Fibroblast of lung (primary cell): Measurements from ENCODE around the gene PRPSAP1. TPM values are rescaled to one million over a fixed set of nuclear protein-coding genes. Genes with fewer than 3 reads are reported as not detected.

Experiments
- DNase-seq, 2 donors: peaks; one replicate each; pipeline versions ENCODE4 v3.0.0 to v3.0.0-alpha.2; 2010; ENCODE audit warnings: low read depth in 2 of 2
- H2AFZ ChIP-seq: 2 replicates; pipeline ENCODE4 v1.5.1; 2012; ENCODE audit warnings: low read length, control low read depth, inconsistent platforms
- H3K27ac ChIP-seq: 2 replicates; pipeline ENCODE4 v1.5.1; 2011; ENCODE audit warnings: low read length, control low read depth; ENCODE audit not compliant: insufficient read depth
- H3K27me3 ChIP-seq: 2 replicates; pipeline ENCODE4 v1.5.1; 2011; ENCODE audit warnings: mild to moderate bottlenecking, low read length; ENCODE audit not compliant: control insufficient read depth, insufficient read depth
- H3K36me3 ChIP-seq: 2 replicates; pipeline ENCODE4 v1.5.1; 2011; ENCODE audit warnings: low read length; ENCODE audit not compliant: control insufficient read depth, insufficient read depth
- H3K4me1 ChIP-seq: 2 replicates; pipeline ENCODE4 v1.5.1; 2011; ENCODE audit warnings: low read length; ENCODE audit not compliant: control insufficient read depth, insufficient read depth; ENCODE audit errors: extremely low read depth
- H3K4me2 ChIP-seq: 2 replicates; pipeline ENCODE4 v1.5.1; 2011; ENCODE audit warnings: low read length, control low read depth; ENCODE audit not compliant: insufficient read depth; ENCODE audit errors: extremely low read depth
- H3K4me3 ChIP-seq, 4 experiments: fragments of 200-600 bp in 1 of 4; sonication (generic) in 1 of 4; replicated peaks in 1 of 4; 2 replicates each; pipeline ENCODE4 v1.5.1; 2011 to 2016; ENCODE audit warnings: low read length in 4 of 4, low read depth in 3 of 4, mild to moderate bottlenecking in 3 of 4, control low read depth in 2 of 4, inconsistent platforms in 1 of 4, mixed read lengths in 1 of 4; ENCODE audit not compliant: insufficient read depth in 1 of 4; ENCODE audit errors: control extremely low read depth in 1 of 4
- H3K79me2 ChIP-seq: 2 replicates; pipeline ENCODE4 v1.5.1; 2012; ENCODE audit warnings: mild to moderate bottlenecking, low read length, inconsistent platforms; ENCODE audit not compliant: control insufficient read depth, insufficient read depth
- H3K9ac ChIP-seq: 2 replicates; pipeline ENCODE4 v1.5.1; 2011; ENCODE audit warnings: mild to moderate bottlenecking, low read length, control low read depth; ENCODE audit not compliant: insufficient read depth
- H3K9me3 ChIP-seq: 2 replicates; pipeline ENCODE4 v1.5.1; 2012; ENCODE audit warnings: low read depth, low read length; ENCODE audit not compliant: control insufficient read depth, insufficient read depth
- H4K20me1 ChIP-seq: 2 replicates; pipeline ENCODE4 v1.5.1; 2011; ENCODE audit warnings: low read length; ENCODE audit not compliant: control insufficient read depth, insufficient read depth; ENCODE audit errors: extremely low read depth
- EZH2 ChIP-seq: IDR thresholded peaks from 2 replicates; pipeline ENCODE4 v1.5.1; 2012; ENCODE audit warnings: low read length, control low read depth, mild to moderate bottlenecking; ENCODE audit errors: missing control alignments
- polyA plus RNA-seq, 2 donors: library from polyadenylated mRNA; depleted of rRNA in 1 of 2; stranded (reverse) in 1 of 2; unstranded in 1 of 2; fragments of >200 nt; gene quantifications; 2 replicates each; pipeline ENCODE4 v1.2.1, GENCODE V29; 2011 to 2012; ENCODE audit warnings: missing spikeins in 1 of 2
- total RNA-seq: library from RNA; depleted of rRNA; stranded (reverse); fragments of >200 nt; gene quantifications from 2 replicates; pipeline ENCODE4 v1.2.1, GENCODE V29; 2014
- TF ChIP-seq, protein P1 (sequence below), 2 donors: IDR thresholded peaks in 1 of 2; conservative IDR thresholded peaks in 1 of 2; 1 replicate in 1 of 2; 2 replicates in 1 of 2; pipeline ENCODE4 v1.5.1; 2011 to 2012; ENCODE audit warnings: low read length in 2 of 2, control low read depth in 1 of 2, inconsistent platforms in 1 of 2, low read depth in 1 of 2, mild to moderate bottlenecking in 1 of 2

Gene PRPSAP1
- total and polyA plus RNA-seq, 2 donors (not counting 1 experiment from before 2014, with no cell fraction given) = 32.7 to 56.9 TPM

- Histone ChIP-seq H2AFZ (no peak overlapping the region), H3K4me2 (peak overlapping the region; percentile 79), H3K4me1 (peaks cover 4% of the 10 kb centered on the region), H3K9ac (peak overlapping the region; percentile 91), H3K27ac (peak overlapping the region; percentile 92), H3K27me3 (no peaks in the 10 kb centered on the region), H3K36me3 (peaks cover 2% of the 10 kb centered on the region), H3K79me2 (peaks cover 12% of the 10 kb centered on the region), H3K4me3 (peak overlapping the region; percentile 49 to 62 (median 52)), H4K20me1 (no peaks in the 10 kb centered on the region), H3K9me3 (no peaks in the 10 kb centered on the region)
- TF ChIP-seq EZH2 = no peak
- TF ChIP-seq, protein P1, sequence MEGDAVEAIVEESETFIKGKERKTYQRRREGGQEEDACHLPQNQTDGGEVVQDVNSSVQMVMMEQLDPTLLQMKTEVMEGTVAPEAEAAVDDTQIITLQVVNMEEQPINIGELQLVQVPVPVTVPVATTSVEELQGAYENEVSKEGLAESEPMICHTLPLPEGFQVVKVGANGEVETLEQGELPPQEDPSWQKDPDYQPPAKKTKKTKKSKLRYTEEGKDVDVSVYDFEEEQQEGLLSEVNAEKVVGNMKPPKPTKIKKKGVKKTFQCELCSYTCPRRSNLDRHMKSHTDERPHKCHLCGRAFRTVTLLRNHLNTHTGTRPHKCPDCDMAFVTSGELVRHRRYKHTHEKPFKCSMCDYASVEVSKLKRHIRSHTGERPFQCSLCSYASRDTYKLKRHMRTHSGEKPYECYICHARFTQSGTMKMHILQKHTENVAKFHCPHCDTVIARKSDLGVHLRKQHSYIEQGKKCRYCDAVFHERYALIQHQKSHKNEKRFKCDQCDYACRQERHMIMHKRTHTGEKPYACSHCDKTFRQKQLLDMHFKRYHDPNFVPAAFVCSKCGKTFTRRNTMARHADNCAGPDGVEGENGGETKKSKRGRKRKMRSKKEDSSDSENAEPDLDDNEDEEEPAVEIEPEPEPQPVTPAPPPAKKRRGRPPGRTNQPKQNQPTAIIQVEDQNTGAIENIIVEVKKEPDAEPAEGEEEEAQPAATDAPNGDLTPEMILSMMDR (conservative IDR thresholded peaks at IDR 0.05 in 1 of 2, IDR thresholded peaks at IDR 0.05 in 1 of 2; ENCODE audit: low read depth in 1 of 2, low read length in 2 of 2) = no peak
- peak; percentile 39 to 86 for DNase-seq
Measured at GRCh38 chr17:76382803-76383545, 29.3 kb upstream of the PRPSAP1 start.

DNA sequence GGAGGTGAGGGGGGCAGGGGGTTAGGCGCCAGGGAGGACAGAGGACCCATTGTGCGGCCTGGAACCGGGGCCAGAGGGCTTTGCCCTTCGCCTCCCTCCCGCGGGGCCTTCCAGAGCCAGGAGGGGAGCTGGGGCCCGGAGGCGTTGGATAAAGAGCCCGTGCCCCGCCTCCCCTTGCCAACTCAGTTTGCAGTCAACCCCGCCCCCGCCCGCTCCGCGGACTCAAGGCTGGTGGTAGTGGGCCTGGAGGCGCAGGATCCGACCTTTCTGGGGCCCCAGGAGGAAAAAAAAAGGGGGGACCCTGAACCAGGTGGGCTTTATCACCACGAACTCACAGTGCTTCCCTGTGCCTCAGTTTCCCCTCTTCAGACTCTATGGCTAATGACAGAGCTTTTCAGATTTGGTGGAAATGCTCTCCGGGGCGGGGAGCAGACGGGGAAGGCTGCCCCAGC, 28.7 kb upstream of the PRPSAP1 start:
- no peaks in the 10 kb centered on the region for H3K27me3 ChIP-seq
- peak overlapping the region; percentile 91 for H3K9ac ChIP-seq
- peak overlapping the region; percentile 79 for H3K4me2 ChIP-seq
- TF ChIP-seq, protein P1 (conservative IDR thresholded peaks at IDR 0.05 in 1 of 2, IDR thresholded peaks at IDR 0.05 in 1 of 2; ENCODE audit: low read depth in 1 of 2, low read length in 2 of 2) = no peak
- no peak for TF ChIP-seq EZH2
- peak in 1 of 2 donors; percentile 80 for DNase-seq
- no peak overlapping the region for H2AFZ ChIP-seq
- no peaks in the 10 kb centered on the region for H4K20me1 ChIP-seq
- H3K27ac ChIP-seq = peak overlapping the region; percentile 92
- no peaks in the 10 kb centered on the region for H3K9me3 ChIP-seq
- peak overlapping the region; percentile 9 to 62 (median 52) for H3K4me3 ChIP-seq
- peaks cover 4% of the 10 kb centered on the region for H3K4me1 ChIP-seq
- peaks cover 12% of the 10 kb centered on the region for H3K79me2 ChIP-seq
- H3K36me3 ChIP-seq = peaks cover 2% of the 10 kb centered on the region

DNA sequence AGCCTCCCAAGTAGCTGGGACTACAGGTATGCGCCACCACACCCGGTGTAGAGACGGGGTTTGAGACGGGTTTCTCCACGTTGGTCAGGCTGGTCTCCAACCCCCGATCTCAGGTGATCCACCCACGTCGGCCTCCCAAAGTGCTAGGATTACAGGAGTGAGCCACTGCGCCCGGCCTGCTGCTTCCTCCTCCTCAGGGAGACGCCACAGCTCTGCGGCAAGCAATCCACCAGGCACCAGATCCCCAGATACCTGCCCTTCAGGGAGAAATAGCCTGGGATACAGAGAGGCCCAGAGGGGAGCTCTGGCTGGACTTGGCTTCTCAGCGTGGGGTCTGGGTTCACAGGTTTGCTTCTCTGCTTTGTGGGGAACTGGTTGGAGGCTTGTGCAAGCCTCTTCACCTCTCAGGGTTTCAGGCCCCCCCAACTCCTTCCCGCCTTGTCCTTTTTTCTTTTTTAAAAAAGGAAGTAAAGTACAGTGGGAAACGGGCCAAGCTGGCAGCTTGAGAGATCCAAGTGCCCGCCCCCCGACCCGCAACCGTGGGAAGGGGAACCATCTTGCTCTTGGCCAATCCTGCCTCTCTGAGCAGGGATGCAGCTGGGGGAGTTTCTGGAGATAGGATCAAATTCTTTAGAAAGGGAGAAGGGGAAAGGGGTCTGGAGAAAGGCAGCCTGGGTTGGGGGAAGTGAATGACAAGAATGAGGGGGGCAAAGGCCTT, 28.1 kb upstream of the PRPSAP1 start:
- Histone ChIP-seq H3K9ac (no peak overlapping the region), H3K4me2 (no peak overlapping the region), H2AFZ (no peak overlapping the region), H4K20me1 (no peaks in the 10 kb centered on the region), H3K4me3 (no peak overlapping the region), H3K27ac (no peak overlapping the region), H3K36me3 (no peaks in the 10 kb centered on the region), H3K9me3 (no peaks in the 10 kb centered on the region), H3K79me2 (peaks cover 9% of the 10 kb centered on the region), H3K4me1 (peaks cover 4% of the 10 kb centered on the region), H3K27me3 (no peaks in the 10 kb centered on the region)
- DNase-seq = peak in 1 of 2 donors; percentile 42
- TF ChIP-seq, protein P1 (conservative IDR thresholded peaks at IDR 0.05 in 1 of 2, IDR thresholded peaks at IDR 0.05 in 1 of 2; ENCODE audit: low read depth in 1 of 2, low read length in 2 of 2) = no peak
- TF ChIP-seq EZH2 = no peak
